Peyer's patch (tissue), 4 donors: ENCODE measurements around the gene PRR33. TPM values are rescaled to one million over a fixed set of nuclear protein-coding genes. Genes with fewer than 3 reads are reported as not detected.

Experiments used
- DNase-seq, 3 donors: peaks; one replicate each; pipeline ENCODE4 v3.0.0-alpha.2; 2017 to 2019
- H3K27ac ChIP-seq, 4 donors: fragments of 200-600 bp; sonication (generic); one replicate each; pipeline ENCODE4 v1.5.1; 2016 to 2019
- H3K27me3 ChIP-seq, 2 donors: fragments of 200-600 bp; sonication (generic); one replicate each; pipeline ENCODE4 v1.5.1; 2019
- H3K36me3 ChIP-seq, 3 donors: fragments of 200-600 bp; sonication (generic); one replicate each; pipeline ENCODE4 v1.5.1; 2016 to 2019
- H3K4me1 ChIP-seq, 4 donors: fragments of 200-600 bp; sonication (generic); one replicate each; pipeline ENCODE4 v1.5.1; 2016 to 2019
- H3K4me3 ChIP-seq, 4 donors: fragments of 200-600 bp; sonication (generic); 1 replicate in 3 of 4; 2 replicates in 1 of 4; pipeline ENCODE4 v1.5.1; 2016 to 2019; ENCODE audit warnings: mild to moderate bottlenecking in 1 of 4
- H3K9me3 ChIP-seq, 4 donors: fragments of 200-600 bp; sonication (generic); one replicate each; pipeline ENCODE4 v1.5.1; 2016 to 2019; ENCODE audit warnings: mild to moderate bottlenecking in 1 of 4
- CTCF ChIP-seq, 6 experiments: fragments of 450-650 bp in 4 of 6; fragments of 200-600 bp in 2 of 6; sonication (generic) in 1 of 6; IDR thresholded peaks; one replicate each; pipeline ENCODE4 v1.5.1; 2017 to 2019; ENCODE audit warnings: antibody characterized with exemption in 6 of 6, mild to moderate bottlenecking in 3 of 6, moderate library complexity in 1 of 6
- POLR2A ChIP-seq, 2 donors: fragments of 450-650 bp; IDR thresholded peaks; one replicate each; pipeline ENCODE4 v1.5.1; 2017; ENCODE audit warnings: antibody characterized with exemption in 2 of 2, mild to moderate bottlenecking in 2 of 2, moderate library complexity in 2 of 2
- total RNA-seq, 4 donors: library from RNA; depleted of rRNA; stranded (reverse); fragments of >200 nt; gene quantifications; one replicate each; pipeline ENCODE4 v1.1.0, GENCODE V29; 2016

PRR33 gene
- total RNA-seq, 4 donors from 2014 or later: not detected

GRCh38 chr11:1892558-1892957, 863 bp upstream of the PRR33 start:
- Histone ChIP-seq H3K27ac (no peak overlapping the region), H3K4me1 (peaks cover 0 to 17% (median 0%) of the 10 kb centered on the region in 4 donors), H3K27me3 (no peaks in the 10 kb centered on the region), H3K36me3 (no peaks in the 10 kb centered on the region), H3K4me3 (no peak overlapping the region), H3K9me3 (no peaks in the 10 kb centered on the region)
- TF ChIP-seq CTCF (IDR thresholded peaks at IDR 0.05) (no peak), POLR2A (IDR thresholded peaks at IDR 0.05) (no peak)
- DNase-seq: peak in 1 of 3 donors; percentile 18

- DNase-seq: no peak
- Histone ChIP-seq H3K9me3 (no peaks in the 10 kb centered on the region), H3K4me3 (no peak overlapping the region), H3K4me1 (peaks cover 0 to 17% (median 0%) of the 10 kb centered on the region in 4 donors), H3K27ac (no peak overlapping the region), H3K36me3 (no peaks in the 10 kb centered on the region), H3K27me3 (no peaks in the 10 kb centered on the region)
- TF ChIP-seq POLR2A (IDR thresholded peaks at IDR 0.05) (no peak), CTCF (IDR thresholded peaks at IDR 0.05) (no peak)
These were observed 421 bp upstream of the PRR33 start for GRCh38 chr11:1892116-1892515.

GRCh38 chr11:1890856-1891830, 552 bp downstream of the PRR33 start:
- no peak overlapping the region for H3K27ac ChIP-seq
- TF ChIP-seq CTCF (IDR thresholded peaks at IDR 0.05) (no peak), POLR2A (IDR thresholded peaks at IDR 0.05) (no peak)
- H3K9me3 ChIP-seq: no peaks in the 10 kb centered on the region
- H3K36me3 ChIP-seq: no peaks in the 10 kb centered on the region
- H3K4me3 ChIP-seq: no peak overlapping the region
- DNase-seq: peak in 1 of 3 donors; percentile 44
- no peaks in the 10 kb centered on the region for H3K27me3 ChIP-seq
- H3K4me1 ChIP-seq: peaks cover 0 to 17% (median 0%) of the 10 kb centered on the region in 4 donors

- no peak overlapping the region for H3K4me3 ChIP-seq
- no peaks in the 10 kb centered on the region for H3K36me3 ChIP-seq
- H3K27me3 ChIP-seq: no peaks in the 10 kb centered on the region
- DNase-seq: peak in 1 of 3 donors; percentile 43
- TF ChIP-seq POLR2A (IDR thresholded peaks at IDR 0.05) (no peak), CTCF (IDR thresholded peaks at IDR 0.05) (no peak)
- H3K4me1 ChIP-seq: peaks cover 0 to 17% (median 0%) of the 10 kb centered on the region in 4 donors
- peak overlapping the region in 1 of 4 donors; percentile 58 for H3K27ac ChIP-seq
- H3K9me3 ChIP-seq: no peaks in the 10 kb centered on the region
These were observed 1.5 kb downstream of the PRR33 start for GRCh38 chr11:1889941-1890855.

- H3K27me3 ChIP-seq: no peaks in the 10 kb centered on the region
- H3K27ac ChIP-seq: peak overlapping the region in 2 of 4 donors; percentile 13 to 58
- TF ChIP-seq POLR2A (IDR thresholded peaks at IDR 0.05) (no peak), CTCF (IDR thresholded peaks at IDR 0.05) (no peak)
- DNase-seq: peak in 2 of 3 donors; percentile 60 to 75
- H3K36me3 ChIP-seq: no peaks in the 10 kb centered on the region
- H3K9me3 ChIP-seq: no peaks in the 10 kb centered on the region
- H3K4me1 ChIP-seq: peaks cover 0 to 17% (median 0%) of the 10 kb centered on the region in 4 donors
- peak overlapping the region in 1 of 4 donors; percentile 15 for H3K4me3 ChIP-seq
These were observed 2.3 kb downstream of the PRR33 start for GRCh38 chr11:1889224-1889930.
